ENCODE measurements around the gene PLEKHB2.
"Not testable (repeated sequence)": the region's sequence is repeated elsewhere in the genome, so short reads cannot be mapped to it uniquely, and the experiment has no call there.

The PLEKHB2 gene

DNA sequence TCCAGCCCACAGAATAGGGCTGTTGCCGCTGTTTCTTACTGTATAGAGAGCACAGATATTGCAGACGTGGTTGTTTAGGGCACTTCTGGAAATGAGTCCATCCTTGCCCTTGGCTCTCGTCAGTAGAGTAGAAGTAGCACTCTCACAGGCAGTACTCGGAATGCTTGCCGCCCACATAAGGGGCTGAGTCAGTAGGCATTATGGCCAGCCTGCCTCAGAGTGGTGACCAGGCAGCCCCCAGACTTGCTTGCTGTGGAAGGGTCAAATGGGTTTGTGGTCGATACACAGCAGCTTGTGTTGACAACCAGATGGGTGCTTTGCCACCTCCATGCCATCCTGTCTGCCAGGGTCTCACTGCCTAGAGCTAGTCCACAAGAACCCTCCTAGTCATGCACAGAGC, 38.7 kb downstream of the PLEKHB2 start:
- no peak for DNase-seq (ENCODE audit: low spot score)

DNA sequence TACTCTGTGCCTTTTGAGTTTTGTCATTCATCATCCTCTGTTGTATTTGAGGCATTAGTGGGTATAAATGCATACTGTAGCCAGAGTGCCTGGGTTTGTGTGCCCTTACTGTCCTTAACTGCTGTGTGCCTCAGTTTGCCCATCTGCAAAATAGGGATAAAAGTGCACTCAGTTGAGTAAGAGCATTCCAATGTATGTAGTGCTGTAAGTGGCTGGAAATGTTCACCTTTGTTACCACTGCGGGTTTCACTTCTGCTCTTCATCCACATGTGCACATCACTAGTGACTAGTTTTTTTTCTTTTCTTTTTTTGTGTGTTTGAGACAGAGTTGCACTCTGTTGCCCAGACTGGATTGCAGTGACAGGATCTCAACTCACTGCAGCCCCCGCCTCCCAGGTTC, 39.9 kb downstream of the PLEKHB2 start:
- DNase-seq (ENCODE audit: low spot score): no peak

DNA sequence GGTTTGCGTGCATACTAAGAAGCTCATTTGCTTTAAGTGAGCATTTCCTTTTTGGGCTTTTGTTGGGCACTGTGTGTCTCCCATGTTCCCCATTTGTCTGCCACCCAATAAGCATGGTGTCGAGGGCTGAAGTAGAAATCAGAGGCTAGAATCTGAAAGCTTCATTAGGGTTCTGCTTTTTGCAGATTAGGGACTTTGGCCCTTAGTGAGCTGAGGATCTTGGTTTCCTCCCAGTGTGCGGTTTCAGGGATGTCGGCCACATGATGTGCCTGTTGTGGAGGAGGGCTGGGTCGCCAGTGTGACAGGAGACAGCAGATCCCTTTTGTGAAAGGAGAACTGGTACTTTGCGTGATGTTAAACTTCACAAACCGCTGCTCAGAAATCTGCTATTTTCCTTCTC, 41.1 kb downstream of the PLEKHB2 start:
- DNase-seq (ENCODE audit: low spot score): no peak

DNA sequence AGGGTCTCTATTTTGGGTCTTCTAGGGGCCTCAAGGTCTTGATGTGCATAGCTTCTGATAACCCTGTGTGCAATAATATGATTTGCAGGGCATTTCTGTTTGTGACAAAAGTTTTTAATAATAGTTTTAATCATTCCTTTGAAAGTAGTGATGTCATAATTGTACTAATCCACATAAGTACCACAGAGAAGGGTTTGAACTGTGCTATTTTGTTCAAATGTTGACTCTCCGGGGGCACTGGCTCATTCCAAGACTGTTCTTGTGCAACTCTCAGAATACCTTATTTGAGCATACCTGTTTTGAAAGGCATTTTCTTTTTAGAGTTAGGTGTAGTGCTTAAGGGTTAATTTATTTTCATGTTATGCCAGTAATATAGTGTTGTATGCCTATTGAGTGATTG, 41.6 kb downstream of the PLEKHB2 start:
- DNase-seq (ENCODE audit: low spot score): no peak

DNA sequence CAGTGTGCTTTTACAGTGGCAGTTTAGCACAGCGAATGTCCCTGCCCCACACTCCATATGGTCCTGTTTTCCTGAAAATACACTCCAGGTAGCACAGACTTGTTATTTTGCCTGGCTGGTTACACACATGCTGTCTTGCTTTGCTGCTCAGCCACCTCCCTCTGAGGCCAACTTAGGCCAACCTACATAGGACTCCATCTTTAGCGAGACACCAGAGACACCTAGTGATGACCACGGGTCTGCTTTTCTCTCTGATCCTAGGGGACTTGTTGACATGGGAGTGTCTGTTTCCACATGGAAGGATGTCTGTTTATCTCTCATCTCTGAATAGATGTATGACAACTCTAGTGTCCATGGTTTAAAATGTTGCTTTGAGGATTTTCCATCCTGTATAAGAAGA, 43.3 kb downstream of the PLEKHB2 start:
- no peak for DNase-seq (ENCODE audit: low spot score)

DNA sequence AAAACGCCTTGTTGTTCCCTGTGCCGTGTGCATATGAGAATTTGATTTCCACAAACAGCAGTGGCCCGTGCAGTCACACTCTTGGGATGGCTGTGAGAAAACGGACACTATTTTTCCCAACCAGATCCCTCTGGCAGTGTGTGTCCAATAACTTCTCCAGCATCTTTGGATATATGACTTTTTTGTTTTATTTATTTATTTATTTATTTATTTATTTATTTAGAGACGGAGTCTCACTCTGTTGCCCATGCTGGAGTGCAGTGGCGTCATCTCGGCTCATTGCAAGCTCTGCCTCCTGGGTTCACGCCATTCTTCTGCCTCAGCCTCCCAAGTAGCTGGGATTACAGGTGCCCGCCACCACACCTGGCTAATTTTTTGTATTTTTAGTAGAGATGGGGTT, 45.0 kb downstream of the PLEKHB2 start:
- DNase-seq (ENCODE audit: low spot score): not testable (repeated sequence)

DNA sequence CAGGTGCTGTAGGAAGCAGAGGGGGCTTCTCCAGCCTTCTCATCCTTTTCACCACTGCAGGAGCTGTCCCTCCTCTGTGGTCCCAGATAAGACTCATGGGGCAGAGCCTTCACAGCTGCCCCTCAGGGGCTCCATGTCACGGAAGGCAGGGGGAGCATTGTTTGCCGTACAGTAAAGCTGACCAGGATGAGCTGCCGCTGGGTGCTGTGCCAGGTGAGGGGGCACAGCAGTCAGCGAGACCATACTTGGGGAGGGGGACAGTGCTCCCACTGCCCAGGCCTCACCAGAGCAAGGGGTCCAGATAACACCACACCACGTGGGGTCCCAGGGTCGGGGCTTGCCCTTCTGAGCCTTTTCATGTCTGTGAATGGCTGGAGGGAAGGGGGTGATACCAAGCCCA, 46.3 kb downstream of the PLEKHB2 start:
- DNase-seq (ENCODE audit: low spot score): no peak

DNA sequence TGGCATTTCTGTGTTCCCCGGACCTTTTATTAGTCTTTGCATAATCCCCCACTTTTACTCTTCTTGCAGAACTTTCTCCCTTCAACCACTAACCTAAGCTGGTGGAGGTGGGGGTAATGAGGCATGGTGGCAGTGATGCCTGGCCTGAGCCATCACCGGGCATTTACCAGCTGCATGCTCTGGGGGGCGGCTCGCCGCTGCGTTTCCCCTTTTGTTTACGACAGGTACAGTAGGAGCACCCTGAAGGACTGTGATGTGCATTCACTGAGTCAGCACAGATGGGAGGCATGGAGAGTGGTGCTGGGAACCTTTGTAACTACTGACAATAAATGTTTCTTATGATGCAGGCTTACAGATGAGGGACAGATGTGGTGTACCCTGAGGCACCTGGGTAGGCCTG, 46.9 kb downstream of the PLEKHB2 start:
- peak; percentile 31 for DNase-seq (ENCODE audit: low spot score)

DNA sequence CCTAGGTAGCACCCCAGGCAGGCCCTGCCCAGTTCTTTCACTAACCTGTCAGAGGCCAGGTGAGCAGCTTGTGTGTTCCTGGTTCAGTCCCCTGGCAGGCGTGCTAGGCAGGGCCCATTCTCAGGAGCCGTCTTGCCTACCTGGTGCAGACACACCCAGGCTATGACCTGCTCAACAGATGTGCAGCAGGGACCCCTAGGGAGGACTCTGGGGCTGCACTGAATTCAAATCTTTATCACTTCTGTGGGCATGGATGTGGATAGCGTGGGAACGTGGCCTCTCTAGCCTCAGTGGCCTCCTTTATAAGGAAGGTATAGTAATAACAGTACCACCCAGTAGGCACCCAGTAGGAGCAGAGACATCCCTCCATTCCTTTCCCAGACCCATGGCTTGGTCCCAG, 48.4 kb downstream of the PLEKHB2 start:
- DNase-seq (ENCODE audit: low spot score): no peak

DNA sequence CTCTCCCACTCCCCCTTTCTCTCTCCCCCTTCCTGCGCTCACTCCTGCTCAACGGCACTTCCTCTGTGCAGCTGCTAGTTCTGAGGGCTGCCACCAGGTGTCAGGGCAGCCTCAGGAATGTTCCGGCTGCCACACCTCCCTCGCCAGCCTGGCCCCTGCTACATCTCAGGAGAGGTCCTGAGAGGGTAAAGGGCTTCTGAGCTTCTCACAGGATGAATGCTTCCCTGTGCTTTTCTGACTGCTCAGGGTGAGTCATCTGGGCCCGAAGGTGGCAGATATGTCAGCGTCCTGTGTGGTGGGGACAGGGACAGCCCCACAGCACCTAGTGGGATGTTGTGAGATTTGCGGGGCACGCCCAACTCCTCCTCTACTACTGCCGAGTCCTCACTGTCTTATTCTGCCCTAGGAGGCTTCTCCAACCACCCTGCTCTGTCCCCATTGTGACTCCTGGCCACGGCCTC, 49.0 kb downstream of the PLEKHB2 start:
- peak; percentile 90 for DNase-seq (ENCODE audit: low spot score)

DNA sequence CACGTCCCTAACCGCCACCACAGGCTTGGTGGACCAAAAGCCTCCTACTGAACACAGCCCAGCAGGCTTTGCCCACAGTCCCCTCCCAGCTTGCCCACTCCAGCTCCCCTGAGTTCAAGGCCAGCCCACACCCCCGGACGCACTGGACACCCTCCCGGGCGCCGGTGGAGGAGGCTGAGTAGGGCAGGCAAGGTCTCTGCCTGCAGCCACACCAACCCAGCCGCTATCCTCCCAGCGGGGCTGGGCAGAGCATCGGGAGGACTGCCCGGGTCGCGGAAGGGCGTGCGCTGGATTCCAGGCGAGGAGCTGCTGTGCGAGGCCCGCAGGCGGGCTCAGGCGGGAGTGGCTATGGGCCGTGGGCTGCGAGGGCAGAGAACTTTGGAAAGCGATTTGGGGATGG, 49.5 kb downstream of the PLEKHB2 start:
- no peak for DNase-seq (ENCODE audit: low spot score)

DNA sequence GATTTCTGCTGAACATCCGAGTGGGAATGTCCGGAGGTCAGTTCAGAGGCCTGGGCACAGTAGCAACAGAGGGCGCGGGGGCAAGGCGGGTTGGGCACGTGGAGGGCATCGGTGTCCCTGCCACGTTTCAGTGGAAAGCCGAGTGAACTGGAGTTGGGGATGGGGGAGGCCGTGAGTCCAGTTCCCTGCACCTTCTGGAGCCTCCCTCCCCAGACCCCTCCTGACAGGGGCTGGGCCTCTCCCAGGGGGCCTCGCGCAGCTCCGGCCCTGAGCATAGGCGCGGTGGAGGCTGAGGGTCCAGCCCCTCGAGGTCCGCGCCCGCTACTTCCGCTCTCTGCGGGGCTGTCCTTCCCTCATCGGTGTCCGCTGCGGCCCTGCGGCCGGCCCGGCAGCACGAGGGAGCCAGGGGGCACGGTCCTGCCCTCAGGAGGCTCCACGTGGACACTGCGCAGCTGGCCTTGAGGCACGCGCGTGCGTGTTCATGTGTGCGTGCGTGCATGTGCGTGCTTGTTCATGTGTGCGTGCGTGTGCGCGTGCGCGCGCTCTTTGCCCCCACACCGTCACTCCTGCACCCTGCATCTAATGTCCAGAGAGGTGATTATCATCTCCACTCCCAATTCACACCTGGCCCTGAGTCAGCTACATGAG, 50.2 kb downstream of the PLEKHB2 start:
- no peak for DNase-seq (ENCODE audit: low spot score)

DNA sequence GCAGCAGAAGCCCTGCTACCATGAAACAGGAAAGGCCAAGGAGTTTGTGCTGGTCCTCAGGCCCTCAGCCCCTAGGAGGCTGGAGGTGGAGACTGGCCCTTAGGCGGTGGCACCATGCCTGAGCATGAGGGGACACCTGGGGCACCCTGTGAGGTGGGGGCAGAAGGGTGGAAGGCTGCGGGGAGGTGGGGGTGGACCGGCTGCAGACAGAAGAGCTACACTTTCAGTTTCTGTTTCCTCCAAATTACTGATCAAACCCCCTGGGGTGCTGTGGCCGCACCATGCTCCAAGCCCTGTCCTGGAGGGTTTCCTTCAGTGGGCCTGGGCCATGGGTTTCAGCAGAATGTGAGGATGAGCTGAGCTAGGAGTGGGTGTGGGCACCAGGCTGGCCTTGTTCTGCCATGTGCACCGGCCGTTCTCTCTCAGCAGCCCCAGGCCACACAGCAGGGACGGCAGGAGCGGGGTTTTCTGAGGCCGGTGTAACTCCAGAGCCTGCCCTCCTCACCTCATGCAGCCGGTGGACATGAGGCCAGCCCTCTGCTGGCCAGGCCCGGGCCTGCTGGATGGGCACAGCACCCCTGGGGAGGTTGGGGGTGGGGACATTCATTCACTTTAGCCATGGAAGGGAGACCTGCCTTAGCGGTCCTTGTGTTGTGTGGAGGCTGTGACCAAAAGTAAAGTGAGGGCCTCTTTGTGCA, 51.5 kb downstream of the PLEKHB2 start:
- peak; percentile 41 for DNase-seq (ENCODE audit: low spot score)

DNA sequence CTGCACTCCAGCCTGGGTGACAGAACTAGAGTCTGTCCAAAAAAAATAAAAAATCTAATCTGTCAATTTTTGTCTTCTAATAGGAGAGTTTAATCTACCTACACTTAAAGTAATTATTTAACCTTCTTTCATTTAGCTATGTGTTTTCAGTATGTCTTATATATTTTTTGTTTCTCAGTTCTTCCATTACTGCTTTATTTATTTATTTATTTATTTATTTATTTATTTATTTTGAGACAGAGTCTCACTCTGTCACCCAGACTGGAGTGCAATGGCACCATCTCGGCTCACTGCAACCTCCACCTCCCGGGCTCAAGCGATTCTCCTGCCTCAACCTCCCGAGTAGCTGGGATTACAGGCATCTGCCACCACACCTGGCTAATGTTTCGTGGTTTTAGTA, 60.4 kb downstream of the PLEKHB2 start:
- DNase-seq (ENCODE audit: low spot score): not testable (repeated sequence)

DNA sequence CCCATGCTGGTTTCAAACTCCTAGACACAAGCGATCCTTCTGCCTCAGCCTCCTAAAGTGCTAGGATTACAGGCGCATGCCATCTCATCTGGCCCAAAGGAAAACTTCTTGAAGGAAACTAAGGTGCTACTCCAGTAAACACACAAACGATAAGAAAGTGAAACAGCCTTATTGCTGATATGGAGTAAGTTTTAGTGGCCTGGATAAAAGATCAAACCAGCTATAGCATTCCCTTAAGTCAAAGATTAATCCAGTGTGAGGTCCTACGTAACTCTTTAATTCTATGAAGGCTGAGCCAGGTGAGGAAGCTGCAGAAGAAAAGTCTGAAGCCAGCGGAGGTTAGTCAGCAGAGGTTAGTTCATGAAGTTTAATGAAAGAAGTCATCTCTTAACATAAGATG, 63.4 kb downstream of the PLEKHB2 start:
- no peak for DNase-seq (ENCODE audit: low spot score)

DNA sequence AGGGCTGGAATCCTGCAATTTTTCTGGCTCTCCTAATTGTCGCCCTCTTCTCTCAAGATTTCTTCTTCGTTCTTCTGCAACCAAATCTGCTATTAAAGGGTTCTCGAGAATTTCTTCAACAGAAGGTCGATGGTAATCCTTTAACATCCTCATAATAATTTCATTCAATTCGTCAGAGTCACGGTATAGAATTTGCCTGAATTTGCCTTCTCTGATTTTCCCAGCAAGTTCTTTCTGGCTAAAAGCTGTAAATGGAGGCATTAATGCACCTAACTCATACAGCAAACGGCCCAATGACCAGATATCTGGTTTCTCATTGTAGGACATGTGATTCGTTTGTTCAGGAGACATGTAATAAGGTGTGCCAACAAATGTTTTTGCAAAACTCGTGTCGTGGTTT, 72.9 kb downstream of the PLEKHB2 start:
- not testable (repeated sequence) for DNase-seq (ENCODE audit: low spot score)

DNA sequence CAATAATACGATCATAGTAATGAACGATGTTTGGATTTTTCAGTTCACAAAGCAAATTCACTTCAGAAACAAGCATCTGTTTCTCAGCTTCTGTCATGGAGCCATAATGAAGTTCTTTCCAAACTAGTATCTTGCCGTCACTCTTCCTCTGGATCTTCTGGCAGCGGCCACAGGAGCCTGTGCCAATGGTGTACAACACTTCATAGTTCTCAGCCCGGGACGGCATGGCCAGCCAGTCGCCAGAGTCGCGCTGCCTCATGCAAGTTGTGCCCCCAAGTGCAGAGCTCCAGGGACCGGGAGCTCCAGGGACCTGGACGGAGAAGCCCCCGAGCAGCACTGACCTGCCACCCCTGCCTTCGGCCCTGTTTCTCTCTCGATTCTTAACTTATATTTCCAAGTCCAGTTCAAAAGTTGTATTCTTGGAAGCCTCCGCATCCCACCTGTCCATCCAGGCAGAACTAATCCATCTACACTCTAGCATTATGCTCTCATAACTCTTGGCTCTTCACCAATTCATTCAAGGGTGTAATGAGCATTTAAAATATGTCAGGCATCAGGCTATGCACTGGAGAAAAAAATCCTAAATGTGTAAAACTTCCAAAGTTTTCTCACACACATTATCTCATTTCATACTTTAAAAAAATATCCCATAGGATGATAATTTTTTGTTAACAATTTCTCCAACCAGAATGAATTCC, 73.7 kb downstream of the PLEKHB2 start:
- not testable (repeated sequence) for DNase-seq (ENCODE audit: low spot score)

DNA sequence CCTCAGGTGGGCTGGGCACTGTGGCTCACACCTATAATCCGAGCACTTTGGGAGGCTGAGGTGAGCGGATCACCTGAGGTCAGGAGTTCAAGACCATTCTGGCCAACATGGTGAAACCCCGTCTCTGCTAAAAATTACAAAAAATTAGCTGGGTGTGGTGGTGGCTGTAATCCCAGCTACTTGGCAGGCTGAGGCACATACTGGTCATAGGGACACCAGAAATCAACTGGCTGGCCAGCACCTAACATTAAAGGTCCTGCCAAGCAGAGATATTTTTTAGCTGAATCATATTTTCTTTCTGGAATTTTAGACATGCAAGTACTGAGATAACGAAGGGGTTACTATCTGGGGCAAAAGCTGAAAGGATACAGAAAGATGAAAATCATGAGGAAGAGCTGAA, 76.3 kb downstream of the PLEKHB2 start:
- not testable (repeated sequence) for DNase-seq (ENCODE audit: low spot score)

DNA sequence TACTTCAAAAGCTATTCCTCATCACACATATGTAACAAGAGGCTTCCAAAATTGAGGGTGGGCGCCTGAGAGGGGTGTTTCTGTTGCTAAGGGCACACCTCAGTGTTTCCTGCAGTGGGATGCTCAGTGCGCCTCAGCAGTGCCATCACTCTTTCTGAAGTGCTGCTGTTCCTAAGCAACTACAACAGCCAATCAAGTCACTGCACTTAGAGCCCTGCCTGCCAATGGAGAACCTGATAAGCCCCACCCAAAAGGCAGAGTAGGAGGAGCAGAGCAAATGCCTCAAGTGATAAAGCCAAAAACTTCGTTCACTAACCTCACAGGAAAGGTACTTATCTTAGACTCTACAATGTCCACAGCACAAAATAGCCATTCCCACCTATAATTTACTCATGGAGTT, 88.3 kb downstream of the PLEKHB2 start:
- not testable (repeated sequence) for DNase-seq (ENCODE audit: low spot score)

DNA sequence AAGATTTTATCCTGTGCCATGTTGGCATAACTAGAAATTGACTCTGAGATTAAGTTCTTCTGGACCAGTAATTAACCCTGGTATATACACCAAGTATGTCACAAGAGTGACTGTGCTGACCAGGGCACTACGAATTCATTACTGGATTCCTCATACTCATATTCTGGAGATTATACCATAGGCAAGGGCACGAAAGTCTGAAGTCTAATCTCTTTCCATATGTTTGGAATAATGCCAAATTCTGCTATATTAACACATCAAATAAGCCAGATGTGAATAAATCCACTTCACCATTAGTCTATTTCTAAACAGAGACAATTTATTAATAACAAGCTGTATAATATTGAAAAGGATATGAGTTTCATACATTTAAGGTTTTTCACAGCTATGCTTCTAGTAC, 91.0 kb downstream of the PLEKHB2 start:
- DNase-seq (ENCODE audit: low spot score): not testable (repeated sequence)
